ENCODE data around the gene PAWR.

Gene PAWR

GRCh38 chr12:79706676-79707075, 15.9 kb upstream of the PAWR start:
- no peaks in the 10 kb centered on the region for H3K4me1 ChIP-seq (ENCODE audit: low read depth, poor library complexity, severe bottlenecking)
- TF ChIP-seq CTCF (conservative IDR thresholded peaks at IDR 0.05; ENCODE audit: low read depth, low read length): no peak
- H3K27ac ChIP-seq: no peak overlapping the region
- no peaks in the 10 kb centered on the region for H3K27me3 ChIP-seq (ENCODE audit: insufficient read depth, low read depth)
- H3K4me3 ChIP-seq (IDR thresholded peaks at IDR 0.05; ENCODE audit: insufficient read depth, low read depth, low read length): no peak overlapping the region
- no peaks in the 10 kb centered on the region for H3K36me3 ChIP-seq (ENCODE audit: insufficient read depth)
- no peak overlapping the region for H3K9ac ChIP-seq
- H3K4me2 ChIP-seq: no peak overlapping the region
- H2AFZ ChIP-seq (ENCODE audit: low read depth): no peak overlapping the region
- H3K79me2 ChIP-seq (ENCODE audit: insufficient read depth, low read depth): no peaks in the 10 kb centered on the region
- H4K20me1 ChIP-seq (ENCODE audit: insufficient read depth): no peaks in the 10 kb centered on the region

GRCh38 chr12:79706156-79706555, 15.4 kb upstream of the PAWR start:
- no peaks in the 10 kb centered on the region for H3K36me3 ChIP-seq (ENCODE audit: insufficient read depth)
- H3K4me1 ChIP-seq (ENCODE audit: low read depth, poor library complexity, severe bottlenecking): no peaks in the 10 kb centered on the region
- no peaks in the 10 kb centered on the region for H3K27me3 ChIP-seq (ENCODE audit: insufficient read depth, low read depth)
- H3K9ac ChIP-seq: no peak overlapping the region
- H3K4me3 ChIP-seq (IDR thresholded peaks at IDR 0.05; ENCODE audit: insufficient read depth, low read depth, low read length): no peak overlapping the region
- no peaks in the 10 kb centered on the region for H3K79me2 ChIP-seq (ENCODE audit: insufficient read depth, low read depth)
- no peak for TF ChIP-seq CTCF (conservative IDR thresholded peaks at IDR 0.05; ENCODE audit: low read depth, low read length)
- H3K27ac ChIP-seq: no peak overlapping the region
- H3K4me2 ChIP-seq: no peak overlapping the region
- H2AFZ ChIP-seq (ENCODE audit: low read depth): no peak overlapping the region
- no peaks in the 10 kb centered on the region for H4K20me1 ChIP-seq (ENCODE audit: insufficient read depth)

- no peaks in the 10 kb centered on the region for H3K36me3 ChIP-seq (ENCODE audit: insufficient read depth)
- no peak overlapping the region for H3K4me3 ChIP-seq (IDR thresholded peaks at IDR 0.05; ENCODE audit: insufficient read depth, low read depth, low read length)
- H2AFZ ChIP-seq (ENCODE audit: low read depth): no peak overlapping the region
These were observed 8.2 kb upstream of the PAWR start for GRCh38 chr12:79698966-79699365.

GRCh38 chr12:79696416-79696815, 5.7 kb upstream of the PAWR start:
- Histone ChIP-seq H3K36me3 (ENCODE audit: insufficient read depth) (no peaks in the 10 kb centered on the region), H2AFZ (ENCODE audit: low read depth) (no peak overlapping the region), H3K79me2 (ENCODE audit: insufficient read depth, low read depth) (no peaks in the 10 kb centered on the region), H3K27ac (no peak overlapping the region), H3K4me3 (IDR thresholded peaks at IDR 0.05; ENCODE audit: insufficient read depth, low read depth, low read length) (no peak overlapping the region), H3K9ac (no peak overlapping the region), H3K27me3 (ENCODE audit: insufficient read depth, low read depth) (no peaks in the 10 kb centered on the region), H3K4me2 (no peak overlapping the region), H3K4me1 (ENCODE audit: low read depth, poor library complexity, severe bottlenecking) (peaks cover 10% of the 10 kb centered on the region), H4K20me1 (ENCODE audit: insufficient read depth) (no peaks in the 10 kb centered on the region; the same call in 1 of the 2 replicates)
- no peak for TF ChIP-seq CTCF (conservative IDR thresholded peaks at IDR 0.05; ENCODE audit: low read depth, low read length)

More at GRCh38 chr12:79698966-79699365, 8.2 kb upstream of the PAWR start:
- Histone ChIP-seq H3K4me1 (ENCODE audit: low read depth, poor library complexity, severe bottlenecking) (no peaks in the 10 kb centered on the region), H3K27ac (no peak overlapping the region), H3K79me2 (ENCODE audit: insufficient read depth, low read depth) (no peaks in the 10 kb centered on the region), H3K27me3 (ENCODE audit: insufficient read depth, low read depth) (no peaks in the 10 kb centered on the region), H4K20me1 (ENCODE audit: insufficient read depth) (no peaks in the 10 kb centered on the region; the same call in 1 of the 2 replicates), H3K9ac (no peak overlapping the region), H3K4me2 (no peak overlapping the region)
- TF ChIP-seq CTCF (conservative IDR thresholded peaks at IDR 0.05; ENCODE audit: low read depth, low read length): no peak

Data from KMS-11 (cell line).